ENCODE results near the gene AJAP1. TPM values are rescaled to one million over a fixed set of nuclear protein-coding genes. Genes with fewer than 3 reads are reported as not detected.

Gene AJAP1
- total RNA-seq, 4 donors from 2014 or later: under 0.01 to 0.21 (median 0.10) TPM

DNA sequence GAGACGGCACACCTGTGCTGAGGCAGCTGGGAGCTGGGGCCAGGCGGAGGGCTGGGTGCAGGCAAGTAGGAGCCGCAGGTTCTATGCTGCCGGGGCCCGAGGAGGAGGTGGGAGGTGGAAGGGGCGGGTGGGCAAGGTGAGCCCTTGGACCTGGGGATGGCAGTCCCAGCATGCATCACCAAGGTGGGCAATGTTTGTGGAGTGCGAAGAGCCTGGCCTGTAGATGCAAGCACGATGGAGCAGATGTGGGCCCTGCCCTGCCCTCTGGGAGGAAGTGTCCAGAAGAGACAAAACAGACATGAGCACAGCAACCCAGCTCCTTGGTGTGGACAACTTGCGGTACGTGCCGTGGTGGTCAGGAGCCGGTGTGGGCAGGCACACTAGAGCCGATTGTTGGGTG, 28.3 kb upstream of the AJAP1 start:
- peaks cover 0 to 3% (median 0%) of the 10 kb centered on the region in 4 donors for H3K4me1 ChIP-seq
- no peaks in the 10 kb centered on the region for H3K36me3 ChIP-seq
- no peak overlapping the region for H3K27ac ChIP-seq
- no peak for DNase-seq (ENCODE audit: low spot score in 2 of 2)
- no peaks in the 10 kb centered on the region for H3K9me3 ChIP-seq
- 83 to 85% methylated on average over 13 of the region's 13 CpGs for WGBS, 2 donors
- no peaks in the 10 kb centered on the region for H3K27me3 ChIP-seq
- H3K4me3 ChIP-seq: no peak overlapping the region
- no peak for TF ChIP-seq POLR2A (IDR thresholded peaks at IDR 0.05)
- TF ChIP-seq, protein P1, sequence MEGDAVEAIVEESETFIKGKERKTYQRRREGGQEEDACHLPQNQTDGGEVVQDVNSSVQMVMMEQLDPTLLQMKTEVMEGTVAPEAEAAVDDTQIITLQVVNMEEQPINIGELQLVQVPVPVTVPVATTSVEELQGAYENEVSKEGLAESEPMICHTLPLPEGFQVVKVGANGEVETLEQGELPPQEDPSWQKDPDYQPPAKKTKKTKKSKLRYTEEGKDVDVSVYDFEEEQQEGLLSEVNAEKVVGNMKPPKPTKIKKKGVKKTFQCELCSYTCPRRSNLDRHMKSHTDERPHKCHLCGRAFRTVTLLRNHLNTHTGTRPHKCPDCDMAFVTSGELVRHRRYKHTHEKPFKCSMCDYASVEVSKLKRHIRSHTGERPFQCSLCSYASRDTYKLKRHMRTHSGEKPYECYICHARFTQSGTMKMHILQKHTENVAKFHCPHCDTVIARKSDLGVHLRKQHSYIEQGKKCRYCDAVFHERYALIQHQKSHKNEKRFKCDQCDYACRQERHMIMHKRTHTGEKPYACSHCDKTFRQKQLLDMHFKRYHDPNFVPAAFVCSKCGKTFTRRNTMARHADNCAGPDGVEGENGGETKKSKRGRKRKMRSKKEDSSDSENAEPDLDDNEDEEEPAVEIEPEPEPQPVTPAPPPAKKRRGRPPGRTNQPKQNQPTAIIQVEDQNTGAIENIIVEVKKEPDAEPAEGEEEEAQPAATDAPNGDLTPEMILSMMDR (IDR thresholded peaks at IDR 0.05): no peak
- TF ChIP-seq EP300 (IDR thresholded peaks at IDR 0.05): no peak

DNA sequence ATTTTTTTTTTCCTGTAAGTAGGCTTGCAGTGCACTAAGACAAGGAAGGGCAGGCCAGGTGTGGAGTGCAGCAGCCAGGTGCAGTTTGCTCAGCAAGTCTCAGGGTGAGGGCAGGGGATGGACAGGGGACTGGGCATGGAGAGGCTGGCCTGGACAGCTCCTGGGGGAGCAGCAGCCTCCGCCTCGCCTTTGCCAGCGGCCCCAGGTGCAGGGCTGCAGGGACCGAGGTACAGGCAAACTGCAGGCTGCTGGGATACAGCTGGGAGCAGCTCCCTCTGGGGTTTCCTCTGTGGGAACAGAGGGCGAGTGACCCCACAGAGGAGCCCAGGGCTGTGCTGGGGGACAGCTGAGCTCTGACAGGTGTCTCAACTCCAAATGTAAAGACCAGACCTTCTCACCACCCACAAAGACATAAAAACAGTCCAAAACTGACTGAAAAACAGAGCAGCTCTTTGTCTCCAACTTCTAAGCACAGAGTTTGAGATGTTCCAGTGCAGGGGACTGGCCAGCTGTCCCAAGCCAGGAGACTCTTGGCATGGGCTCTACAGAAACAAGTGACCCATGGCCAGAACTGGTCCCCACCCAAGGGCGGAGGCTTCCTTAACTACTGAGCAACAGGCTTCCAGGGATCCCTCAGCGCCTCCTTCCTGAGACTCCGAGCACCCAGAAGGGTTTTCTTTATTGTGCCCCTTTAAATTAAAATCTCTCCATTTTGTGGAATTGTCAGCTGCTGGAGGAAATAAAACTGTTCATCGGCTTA, 27.7 kb upstream of the AJAP1 start:
- no peak overlapping the region for H3K4me3 ChIP-seq
- peak in 1 of 2 donors; percentile 33 for DNase-seq (ENCODE audit: low spot score in 2 of 2)
- peaks cover 0 to 3% (median 0%) of the 10 kb centered on the region in 4 donors for H3K4me1 ChIP-seq
- 53 to 61% methylated on average over 4 to 6 of the region's 9 CpGs for WGBS, 2 donors
- H3K27ac ChIP-seq: no peak overlapping the region
- H3K36me3 ChIP-seq: no peaks in the 10 kb centered on the region
- H3K27me3 ChIP-seq: no peaks in the 10 kb centered on the region
- H3K9me3 ChIP-seq: no peaks in the 10 kb centered on the region
- TF ChIP-seq, protein P1 (IDR thresholded peaks at IDR 0.05): no peak
- no peak for TF ChIP-seq EP300 (IDR thresholded peaks at IDR 0.05)
- TF ChIP-seq POLR2A (IDR thresholded peaks at IDR 0.05): no peak

DNA sequence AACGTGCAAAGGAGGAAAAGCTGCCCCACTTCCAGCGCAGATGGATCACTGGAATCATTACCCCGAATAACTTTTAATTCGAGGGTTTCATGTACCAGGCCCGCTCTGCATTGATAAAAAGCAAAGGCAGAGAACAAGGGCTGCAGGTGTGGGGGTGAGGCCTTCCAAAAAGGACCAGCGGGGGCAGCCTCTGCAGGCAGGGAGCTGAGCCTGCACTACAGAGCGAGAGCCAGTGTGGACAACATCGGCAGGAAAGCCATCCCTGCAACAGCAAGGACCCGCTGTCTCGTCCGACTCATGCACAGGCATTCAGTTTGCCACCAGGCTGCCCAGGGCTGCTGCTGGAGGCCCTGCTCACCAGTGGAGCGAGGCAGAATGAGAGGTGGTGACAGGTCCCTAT, 27.1 kb upstream of the AJAP1 start:
- 72 to 77% methylated on average over 12 of the region's 12 CpGs for WGBS, 2 donors
- no peak for DNase-seq (ENCODE audit: low spot score in 2 of 2)
- H3K36me3 ChIP-seq: no peaks in the 10 kb centered on the region
- no peaks in the 10 kb centered on the region for H3K9me3 ChIP-seq
- peaks cover 0 to 3% (median 0%) of the 10 kb centered on the region in 4 donors for H3K4me1 ChIP-seq
- H3K4me3 ChIP-seq: no peak overlapping the region
- H3K27me3 ChIP-seq: no peaks in the 10 kb centered on the region
- TF ChIP-seq POLR2A (IDR thresholded peaks at IDR 0.05): no peak
- no peak for TF ChIP-seq EP300 (IDR thresholded peaks at IDR 0.05)
- TF ChIP-seq, protein P1 (IDR thresholded peaks at IDR 0.05): no peak
- H3K27ac ChIP-seq: no peak overlapping the region

DNA sequence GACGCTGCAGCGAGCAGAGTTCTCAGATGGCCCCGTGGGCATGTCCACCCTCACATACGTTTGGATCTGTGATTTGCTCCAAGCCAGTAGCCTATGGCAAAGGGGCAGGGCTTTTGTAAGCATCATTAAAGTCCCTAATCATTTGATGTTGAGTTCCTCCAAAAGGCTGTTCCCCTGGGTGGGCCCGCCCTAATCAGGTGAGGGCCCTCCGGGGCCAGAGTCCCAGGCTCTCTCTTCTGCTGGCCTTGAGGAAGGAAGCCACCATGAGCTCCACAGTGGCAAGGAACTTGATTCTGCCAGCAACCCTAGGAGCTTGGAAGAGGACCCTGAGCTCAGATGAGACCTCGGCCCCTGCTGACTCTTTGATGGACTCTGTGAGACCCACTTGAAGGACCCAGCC, 25.4 kb upstream of the AJAP1 start:
- 82 to 87% methylated on average over 6 of the region's 7 CpGs for WGBS, 2 donors
- H3K27me3 ChIP-seq: no peaks in the 10 kb centered on the region
- peaks cover 0 to 3% (median 0%) of the 10 kb centered on the region in 4 donors for H3K4me1 ChIP-seq
- TF ChIP-seq, protein P1 (IDR thresholded peaks at IDR 0.05): no peak
- no peak for TF ChIP-seq POLR2A (IDR thresholded peaks at IDR 0.05)
- no peak for TF ChIP-seq EP300 (IDR thresholded peaks at IDR 0.05)
- no peaks in the 10 kb centered on the region for H3K9me3 ChIP-seq
- H3K27ac ChIP-seq: no peak overlapping the region
- no peaks in the 10 kb centered on the region for H3K36me3 ChIP-seq
- no peak overlapping the region for H3K4me3 ChIP-seq
- no peak for DNase-seq (ENCODE audit: low spot score in 2 of 2)

DNA sequence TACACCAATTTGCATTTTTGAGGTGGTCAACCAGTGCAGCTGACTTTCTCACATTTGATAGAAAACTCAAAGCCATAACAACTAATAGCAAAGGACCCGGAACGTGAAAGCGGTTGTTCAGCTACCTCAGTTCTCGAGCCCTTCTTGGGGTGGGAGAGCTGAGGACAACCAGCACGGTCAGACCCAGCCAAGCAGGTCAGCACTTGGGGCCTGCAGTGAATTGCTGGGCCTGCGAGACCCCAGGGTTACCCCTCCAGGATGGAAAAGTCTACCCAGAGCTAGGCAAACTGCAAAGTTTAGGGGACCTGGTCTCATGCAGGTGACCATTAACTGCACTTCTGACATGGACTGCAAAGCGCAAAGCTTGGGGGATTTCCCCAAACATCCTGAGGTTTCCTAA, 23.8 kb upstream of the AJAP1 start:
- Histone ChIP-seq H3K27me3 (no peaks in the 10 kb centered on the region), H3K9me3 (no peaks in the 10 kb centered on the region), H3K4me1 (peaks cover 0 to 3% (median 0%) of the 10 kb centered on the region in 4 donors), H3K36me3 (no peaks in the 10 kb centered on the region), H3K27ac (no peak overlapping the region), H3K4me3 (no peak overlapping the region)
- no peak for DNase-seq (ENCODE audit: low spot score in 2 of 2)
- 74 to 92% methylated on average over 6 to 7 of the region's 7 CpGs for WGBS, 2 donors
- TF ChIP-seq POLR2A (IDR thresholded peaks at IDR 0.05) (no peak), EP300 (IDR thresholded peaks at IDR 0.05) (no peak)
- TF ChIP-seq, protein P1 (IDR thresholded peaks at IDR 0.05): no peak
